Ammon's horn (tissue), 1 donor: ENCODE results near the gene FOXP4.

ENCODE experiments used
- DNase-seq: peaks from one replicate; pipeline ENCODE4 v3.0.0-alpha.2; 2016; ENCODE audit warnings: low spot score

Gene FOXP4

GRCh38 chr6:41645007-41645618 is 98.9 kb downstream of the FOXP4 start:
- DNase-seq, result no peak

- no peak for DNase-seq
Observed at GRCh38 chr6:41646026-41646795, 100.0 kb downstream of the FOXP4 start.

- no peak for DNase-seq
Observed at GRCh38 chr6:41647061-41647511, 100.9 kb downstream of the FOXP4 start.

GRCh38 chr6:41648070-41648585 is 101.9 kb downstream of the FOXP4 start:
- DNase-seq, result no peak

- DNase-seq, result no peak
Observed at GRCh38 chr6:41648921-41649320, 102.7 kb downstream of the FOXP4 start.

GRCh38 chr6:41649596-41649995 is 103.4 kb downstream of the FOXP4 start:
- no peak for DNase-seq

GRCh38 chr6:41650120-41650519 is 103.9 kb downstream of the FOXP4 start:
- DNase-seq, result no peak

GRCh38 chr6:41651246-41651961 is 105.2 kb downstream of the FOXP4 start:
- DNase-seq, result no peak
